WI38 (cell line): ENCODE data around the gene IFNL1.
"Not testable (repeated sequence)": the region's sequence is repeated elsewhere in the genome, so short reads cannot be mapped to it uniquely, and the experiment has no call there.

Experiments used
- H3K4me3 ChIP-seq: 2 replicates; pipeline ENCODE4 v1.5.1; 2011; ENCODE audit warnings: low read depth, mild to moderate bottlenecking, control low read depth, low read length
- CTCF ChIP-seq: IDR thresholded peaks from 2 replicates; pipeline ENCODE4 v1.5.1; 2012; ENCODE audit warnings: low read depth, mild to moderate bottlenecking, control low read depth, low read length

IFNL1 gene

GRCh38 chr19:39329948-39330347 lies 33.7 kb downstream of the IFNL1 start:
- H3K4me3 ChIP-seq, result no peak overlapping the region
- no peak for TF ChIP-seq CTCF

GRCh38 chr19:39332293-39332692 lies 36.1 kb downstream of the IFNL1 start:
- no peak overlapping the region for H3K4me3 ChIP-seq
- no peak for TF ChIP-seq CTCF

GRCh38 chr19:39332738-39333137 lies 36.5 kb downstream of the IFNL1 start:
- not testable (repeated sequence) for H3K4me3 ChIP-seq

- TF ChIP-seq CTCF, result no peak
- no peak overlapping the region for H3K4me3 ChIP-seq
Measured at GRCh38 chr19:39333507-39333906, 37.3 kb downstream of the IFNL1 start.

DNA sequence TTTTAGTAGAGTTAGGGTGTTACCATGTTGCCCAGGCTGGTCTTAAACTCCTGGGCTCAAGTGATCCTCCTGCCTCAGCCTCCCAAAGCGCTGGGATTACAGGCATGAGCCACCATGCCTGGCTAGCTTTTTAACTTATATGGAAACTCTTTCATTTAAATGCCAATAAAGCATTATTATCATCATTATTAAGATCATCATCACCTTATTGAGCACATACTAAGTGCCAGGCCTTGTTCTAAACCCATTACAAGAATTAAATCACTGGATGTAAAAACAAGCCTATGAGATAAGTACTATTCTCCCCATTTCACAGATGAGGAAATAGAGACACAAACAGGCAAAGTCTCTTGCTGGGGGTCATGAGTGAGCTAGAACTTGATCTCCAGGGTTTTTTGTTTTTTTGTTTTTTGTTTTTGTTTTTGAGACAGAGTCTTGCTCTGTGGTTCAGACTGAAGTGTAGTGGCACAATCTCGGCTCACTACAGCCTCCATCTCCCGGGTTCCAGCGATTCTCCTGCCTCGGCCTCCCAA lies 38.3 kb downstream of the IFNL1 start:
- no peak for TF ChIP-seq CTCF
- H3K4me3 ChIP-seq, result no peak overlapping the region

- no peak for TF ChIP-seq CTCF
- H3K4me3 ChIP-seq, result peak overlapping the region; percentile 34
Measured at GRCh38 chr19:39335168-39335548, 39.0 kb downstream of the IFNL1 start.

DNA sequence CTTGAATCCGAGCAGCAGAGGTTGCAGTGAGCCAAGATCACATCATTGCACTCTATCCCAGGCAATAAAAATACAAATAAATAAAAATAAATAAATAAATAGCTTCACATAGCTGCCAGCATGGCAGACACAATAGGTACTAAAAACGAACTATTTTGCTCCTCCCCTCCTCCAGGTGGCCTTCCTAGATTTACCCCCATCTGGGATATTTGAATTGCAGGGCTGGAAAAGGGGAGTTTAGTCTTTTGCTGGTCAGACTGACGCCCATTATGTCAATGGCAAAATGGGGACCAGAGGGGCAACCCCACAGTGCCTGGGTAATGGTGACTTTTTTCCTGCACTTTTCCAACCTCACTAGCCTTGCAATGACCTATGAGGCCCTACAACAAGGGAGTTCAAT lies 40.3 kb downstream of the IFNL1 start:
- no peak overlapping the region for H3K4me3 ChIP-seq
- TF ChIP-seq CTCF, result no peak

GRCh38 chr19:39339674-39340073 lies 43.5 kb downstream of the IFNL1 start:
- TF ChIP-seq CTCF, result no peak
- no peak overlapping the region for H3K4me3 ChIP-seq

- not testable (repeated sequence) for H3K4me3 ChIP-seq
Measured at GRCh38 chr19:39340156-39340555, 43.9 kb downstream of the IFNL1 start.
